Body of pancreas (tissue), 4 donors: Measurements from ENCODE around the gene UBE2G2.

Experiments
- CTCF ChIP-seq, 7 experiments: fragments of 450-650 bp in 4 of 7; fragments of 200-600 bp in 3 of 7; sonication (generic) in 3 of 7; IDR thresholded peaks; one replicate each; pipeline ENCODE4 v1.5.1; 2016 to 2019; ENCODE audit warnings: antibody characterized with exemption in 7 of 7
- POLR2A ChIP-seq, 3 donors: fragments of 450-650 bp; IDR thresholded peaks; one replicate each; pipeline ENCODE4 v1.6.1; 2016; ENCODE audit warnings: antibody characterized with exemption in 3 of 3, mild to moderate bottlenecking in 2 of 3

GRCh38 chr21:44751186-44751798 lies 50.3 kb downstream of the UBE2G2 start:
- no peak for TF ChIP-seq CTCF (IDR thresholded peaks at IDR 0.05)
- no peak for TF ChIP-seq POLR2A (IDR thresholded peaks at IDR 0.05)
